Hepatocyte (in vitro differentiated cells): ENCODE results near the gene DLGAP3. TPM values are rescaled to one million over a fixed set of nuclear protein-coding genes. Genes with fewer than 3 reads are reported as not detected.
"Not testable (repeated sequence)": the region's sequence is repeated elsewhere in the genome, so short reads cannot be mapped to it uniquely, and the experiment has no call there.

ENCODE experiments used
- DNase-seq: peaks from one replicate; pipeline ENCODE4 v3.0.0-alpha.2; 2016; ENCODE audit warnings: low spot score
- H2AFZ ChIP-seq: fragments of 200-600 bp; sonication (generic); 2 replicates; pipeline ENCODE4 v1.6.0; 2016; ENCODE audit warnings: antibody characterized with exemption, mild to moderate bottlenecking
- H3K27ac ChIP-seq: fragments of 200-600 bp; sonication (generic); 2 replicates; pipeline ENCODE4 v1.5.1; 2016; ENCODE audit warnings: mild to moderate bottlenecking
- H3K27me3 ChIP-seq: fragments of 200-600 bp; sonication (generic); 2 replicates; pipeline ENCODE4 v1.6.1; 2016
- H3K36me3 ChIP-seq: fragments of 200-600 bp; sonication (generic); replicated peaks from 2 replicates; pipeline ENCODE4 v1.5.1; 2016; ENCODE audit warnings: low read depth; ENCODE audit not compliant: insufficient read depth
- H3K4me1 ChIP-seq: fragments of 200-600 bp; sonication (generic); 2 replicates; pipeline ENCODE4 v1.5.1; 2016; ENCODE audit warnings: mild to moderate bottlenecking, moderate library complexity; ENCODE audit not compliant: insufficient read depth
- H3K4me2 ChIP-seq: fragments of 200-600 bp; sonication (generic); 2 replicates; pipeline ENCODE4 v1.6.0; 2016
- H3K4me3 ChIP-seq: fragments of 200-600 bp; sonication (generic); 2 replicates; pipeline ENCODE4 v1.5.1; 2016; ENCODE audit warnings: mild to moderate bottlenecking
- H3K79me2 ChIP-seq: fragments of 200-600 bp; sonication (generic); 2 replicates; pipeline ENCODE4 v1.6.0; 2017; ENCODE audit warnings: mild to moderate bottlenecking
- H3K9me2 ChIP-seq: fragments of 200-600 bp; sonication (generic); replicated peaks from 2 replicates; pipeline ENCODE4 v1.6.0; 2017; ENCODE audit warnings: mild to moderate bottlenecking; ENCODE audit not compliant: insufficient read depth
- H3K9me3 ChIP-seq: fragments of 200-600 bp; sonication (generic); 2 replicates; pipeline ENCODE4 v1.5.1; 2016; ENCODE audit warnings: low read depth, mild to moderate bottlenecking
- H4K20me1 ChIP-seq: fragments of 200-600 bp; sonication (generic); 2 replicates; pipeline ENCODE4 v1.6.0; 2016; ENCODE audit warnings: mild to moderate bottlenecking; ENCODE audit not compliant: insufficient read depth, poor library complexity, severe bottlenecking
- CTCF ChIP-seq: fragments of 200-600 bp; sonication (generic); IDR thresholded peaks from 2 replicates; pipeline ENCODE4 v1.5.1; 2016; ENCODE audit warnings: antibody characterized with exemption, mild to moderate bottlenecking; ENCODE audit not compliant: poor library complexity
- EZH2 ChIP-seq: fragments of 200-600 bp; sonication (generic); IDR thresholded peaks from 2 replicates; pipeline ENCODE4 v1.6.1; 2016; ENCODE audit warnings: antibody characterized with exemption, mild to moderate bottlenecking, borderline replicate concordance
- EZH2phosphoT487 ChIP-seq: fragments of 200-600 bp; sonication (generic); IDR thresholded peaks from one replicate; pipeline ENCODE4 v1.6.1; 2018; ENCODE audit warnings: antibody characterized with exemption, mild to moderate bottlenecking, low read depth, moderate library complexity; ENCODE audit not compliant: unreplicated experiment, severe bottlenecking
- WGBS: methylation state at CpG from one replicate; pipeline ENCODE4 v1.1.6; 2016; ENCODE audit warnings: low lambda C conversion rate; ENCODE audit errors: missing lambda C conversion rate; 5-methylcytosine and 5-hydroxymethylcytosine counted together
- polyA plus RNA-seq: library from polyadenylated mRNA; unstranded; fragments of >200 nt; fragmentation: Nextera tagmentation; extraction: Ambion mirVana; gene quantifications from 2 replicates; pipeline ENCODE4 v1.2.1, GENCODE V29; 2016
- total RNA-seq: library from RNA; depleted of rRNA; stranded (reverse); fragments of >200 nt; gene quantifications from 2 replicates; pipeline ENCODE4 v1.2.3, GENCODE V29; 2014

The DLGAP3 gene
- total and polyA plus RNA-seq, 2 experiments from 2014 or later: 0.33 to 1.0 TPM

GRCh38 chr1:34965597-34965996 is 36.1 kb upstream of the DLGAP3 start:
- Histone ChIP-seq H3K4me1 (no peaks in the 10 kb centered on the region), H3K4me2 (no peak overlapping the region), H3K9me3 (no peaks in the 10 kb centered on the region), H3K36me3 (no peaks in the 10 kb centered on the region), H3K79me2 (no peaks in the 10 kb centered on the region), H2AFZ (no peak overlapping the region), H3K27me3 (peaks cover 5% of the 10 kb centered on the region), H4K20me1 (no peaks in the 10 kb centered on the region), H3K27ac (no peak overlapping the region), H3K9me2 (no peaks in the 10 kb centered on the region), H3K4me3 (no peak overlapping the region)
- no peak for DNase-seq
- TF ChIP-seq EZH2: no peak
- TF ChIP-seq CTCF: no peak
- no peak for TF ChIP-seq EZH2phosphoT487
- WGBS: 96% methylated on average over 2 of the region's 2 CpGs

GRCh38 chr1:34950428-34950827 is 21.0 kb upstream of the DLGAP3 start:
- no peaks in the 10 kb centered on the region for H3K4me1 ChIP-seq
- no peaks in the 10 kb centered on the region for H3K9me3 ChIP-seq
- H3K27ac ChIP-seq: no peak overlapping the region
- H3K9me2 ChIP-seq: no peaks in the 10 kb centered on the region
- no peak overlapping the region for H3K4me2 ChIP-seq
- no peaks in the 10 kb centered on the region for H3K79me2 ChIP-seq
- H3K4me3 ChIP-seq: no peak overlapping the region
- no peaks in the 10 kb centered on the region for H4K20me1 ChIP-seq
- WGBS: 39% methylated on average over 1 of the region's 1 CpG
- H3K36me3 ChIP-seq: no peaks in the 10 kb centered on the region
- TF ChIP-seq CTCF: no peak
- TF ChIP-seq EZH2phosphoT487: no peak
- TF ChIP-seq EZH2: no peak
- no peak overlapping the region for H2AFZ ChIP-seq
- DNase-seq: no peak
- H3K27me3 ChIP-seq: no peaks in the 10 kb centered on the region

GRCh38 chr1:34948739-34949138 is 19.3 kb upstream of the DLGAP3 start:
- not testable (repeated sequence) for H3K27ac ChIP-seq, H4K20me1 ChIP-seq, H3K4me3 ChIP-seq, H2AFZ ChIP-seq, H3K9me3 ChIP-seq, H3K4me1 ChIP-seq, H3K79me2 ChIP-seq, H3K27me3 ChIP-seq, H3K9me2 ChIP-seq, H3K36me3 ChIP-seq, DNase-seq, H3K4me2 ChIP-seq
- 89% methylated on average over 10 of the region's 10 CpGs for WGBS

GRCh38 chr1:34947641-34948314 is 18.3 kb upstream of the DLGAP3 start:
- not testable (repeated sequence) for H3K4me3 ChIP-seq, H3K4me2 ChIP-seq

More at GRCh38 chr1:34947641-34948314, 18.3 kb upstream of the DLGAP3 start:
- 95% methylated on average over 29 of the region's 41 CpGs for WGBS
- H3K27me3 ChIP-seq, H3K27ac ChIP-seq, H3K4me1 ChIP-seq, DNase-seq, H3K9me2 ChIP-seq, H3K36me3 ChIP-seq, H3K9me3 ChIP-seq, H4K20me1 ChIP-seq, H2AFZ ChIP-seq, H3K79me2 ChIP-seq: not testable (repeated sequence)
